ENCODE data around the gene IVL. TPM values are rescaled to one million over a fixed set of nuclear protein-coding genes. Genes with fewer than 3 reads are reported as not detected.
A peak's percentile ranks its signal among the peaks of the same experiment; 100 is the strongest.

IVL gene
- total RNA-seq, 1 experiment from 2014 or later, result 1.1 TPM

DNA sequence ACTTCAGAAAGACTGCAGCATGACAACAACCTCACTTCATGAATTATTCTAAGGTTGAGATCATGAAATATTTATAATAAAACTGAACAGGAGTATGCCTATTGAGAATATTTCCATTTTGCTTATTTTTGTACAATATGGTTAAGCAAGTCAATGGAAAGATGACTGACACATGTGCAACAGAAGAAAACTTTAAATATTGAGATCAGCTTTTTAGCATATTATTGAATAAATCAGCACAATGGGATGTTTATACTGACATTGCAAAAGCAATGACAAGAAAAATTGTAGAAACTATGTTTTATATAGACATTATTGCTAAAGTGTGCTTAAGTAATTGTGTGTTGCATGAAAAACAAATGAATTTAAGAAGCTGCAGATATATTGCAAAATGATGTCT lies 43.9 kb upstream of the IVL start:
- no peak overlapping the region for H3K4me3 Mint-ChIP-seq (ENCODE audit: low read depth, unreplicated experiment)
- CTCF ChIA-PET, result no interaction called here
- H3K9me3 Mint-ChIP-seq (ENCODE audit: low read depth, unreplicated experiment), result no peaks in the 10 kb centered on the region
- H3K36me3 Mint-ChIP-seq (ENCODE audit: insufficient read depth, unreplicated experiment), result no peaks in the 10 kb centered on the region
- intact Hi-C loops (cut with micrococcal nuclease; ENCODE audit: unreplicated experiment), result no loop called here
- DNase-seq, result no peak
- BruUV-seq (replicated peaks), result no TSS peak
- no peak overlapping the region for H3K27ac Mint-ChIP-seq (ENCODE audit: unreplicated experiment)
- peaks cover 21% of the 10 kb centered on the region for H3K27me3 Mint-ChIP-seq (ENCODE audit: unreplicated experiment)
- H3K4me1 Mint-ChIP-seq (ENCODE audit: low read depth, unreplicated experiment), result no peaks in the 10 kb centered on the region
- TF ChIP-seq, protein P1, sequence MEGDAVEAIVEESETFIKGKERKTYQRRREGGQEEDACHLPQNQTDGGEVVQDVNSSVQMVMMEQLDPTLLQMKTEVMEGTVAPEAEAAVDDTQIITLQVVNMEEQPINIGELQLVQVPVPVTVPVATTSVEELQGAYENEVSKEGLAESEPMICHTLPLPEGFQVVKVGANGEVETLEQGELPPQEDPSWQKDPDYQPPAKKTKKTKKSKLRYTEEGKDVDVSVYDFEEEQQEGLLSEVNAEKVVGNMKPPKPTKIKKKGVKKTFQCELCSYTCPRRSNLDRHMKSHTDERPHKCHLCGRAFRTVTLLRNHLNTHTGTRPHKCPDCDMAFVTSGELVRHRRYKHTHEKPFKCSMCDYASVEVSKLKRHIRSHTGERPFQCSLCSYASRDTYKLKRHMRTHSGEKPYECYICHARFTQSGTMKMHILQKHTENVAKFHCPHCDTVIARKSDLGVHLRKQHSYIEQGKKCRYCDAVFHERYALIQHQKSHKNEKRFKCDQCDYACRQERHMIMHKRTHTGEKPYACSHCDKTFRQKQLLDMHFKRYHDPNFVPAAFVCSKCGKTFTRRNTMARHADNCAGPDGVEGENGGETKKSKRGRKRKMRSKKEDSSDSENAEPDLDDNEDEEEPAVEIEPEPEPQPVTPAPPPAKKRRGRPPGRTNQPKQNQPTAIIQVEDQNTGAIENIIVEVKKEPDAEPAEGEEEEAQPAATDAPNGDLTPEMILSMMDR (IDR thresholded peaks at IDR 0.05; ENCODE audit: unreplicated experiment), result no peak

DNA sequence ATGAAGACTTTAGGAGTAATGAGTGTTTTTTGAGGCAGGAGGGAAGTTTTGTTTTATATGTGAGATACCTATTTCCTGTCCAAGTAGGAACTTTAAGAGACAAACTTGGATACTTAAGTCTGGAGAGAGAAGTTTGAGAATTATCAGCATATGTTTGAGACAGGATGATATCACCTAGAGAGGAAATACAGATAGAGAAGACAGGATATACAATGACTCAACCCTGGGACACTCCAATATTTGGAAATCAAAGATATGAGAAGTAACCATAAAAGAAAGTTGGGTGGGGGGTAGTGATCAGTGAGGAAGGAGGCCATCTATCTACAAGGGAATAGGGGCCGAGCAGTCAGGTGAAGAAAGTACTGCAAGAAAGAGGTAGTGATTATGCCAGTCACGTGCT lies 42.0 kb upstream of the IVL start:
- BruUV-seq (replicated peaks), result no TSS peak
- intact Hi-C loops (cut with micrococcal nuclease; ENCODE audit: unreplicated experiment), result loop anchor here (5.0 kb wide), 1 partner anchor 119 kb away; no protein-coding TSS in a partner anchor
- Mint-ChIP-seq H3K4me3 (ENCODE audit: low read depth, unreplicated experiment) (no peak overlapping the region), H3K9me3 (ENCODE audit: low read depth, unreplicated experiment) (no peaks in the 10 kb centered on the region), H3K36me3 (ENCODE audit: insufficient read depth, unreplicated experiment) (no peaks in the 10 kb centered on the region), H3K27me3 (ENCODE audit: unreplicated experiment) (peaks cover 2% of the 10 kb centered on the region), H3K27ac (ENCODE audit: unreplicated experiment) (no peak overlapping the region), H3K4me1 (ENCODE audit: low read depth, unreplicated experiment) (no peaks in the 10 kb centered on the region)
- TF ChIP-seq, protein P1 (IDR thresholded peaks at IDR 0.05; ENCODE audit: unreplicated experiment), result no peak
- no peak for DNase-seq
- CTCF ChIA-PET, result interaction anchor here (0.8 kb wide), 1 partner anchor 326 kb away, joined by 3 read pairs; no protein-coding TSS in a partner anchor

DNA sequence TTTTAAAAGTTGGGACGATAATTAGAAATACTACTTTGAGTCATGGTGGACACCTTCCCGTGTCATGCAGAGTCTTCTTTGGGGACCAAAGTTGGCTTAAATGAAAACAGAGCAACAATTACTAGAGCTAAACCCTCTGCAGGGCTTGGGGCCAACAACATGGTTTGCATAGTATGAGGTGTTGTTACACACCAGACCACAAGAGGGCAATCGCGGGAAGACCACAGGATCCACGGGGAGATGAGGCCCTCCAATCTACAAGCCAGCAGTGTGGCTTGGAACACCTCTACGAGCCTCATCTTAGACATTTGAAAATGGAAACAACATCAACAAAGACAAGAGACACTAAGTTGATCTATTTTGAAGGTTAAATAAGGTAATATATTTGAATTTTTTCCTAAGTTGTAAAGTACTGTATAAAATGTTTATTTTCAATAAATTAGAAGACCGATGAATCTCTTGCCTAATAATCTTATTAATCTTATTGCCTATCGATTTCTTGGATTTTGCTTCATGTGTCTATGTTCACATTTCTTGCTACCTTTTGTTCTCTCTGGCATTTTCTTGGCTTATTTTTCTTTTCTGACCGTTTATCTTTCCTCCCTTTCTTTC lies 38.4 kb upstream of the IVL start:
- intact Hi-C loops (cut with micrococcal nuclease; ENCODE audit: unreplicated experiment), result loop anchor here (2.0 to 5.0 kb wide), 6 partner anchors 37 to 409 kb away; no protein-coding TSS in a partner anchor
- BruUV-seq (replicated peaks), result no TSS peak
- TF ChIP-seq, protein P1 (IDR thresholded peaks at IDR 0.05; ENCODE audit: unreplicated experiment), result peak; percentile 90
- H3K4me1 Mint-ChIP-seq (ENCODE audit: low read depth, unreplicated experiment), result no peaks in the 10 kb centered on the region
- peak; percentile 86 for DNase-seq
- no peak overlapping the region for H3K27ac Mint-ChIP-seq (ENCODE audit: unreplicated experiment)
- no peak overlapping the region for H3K4me3 Mint-ChIP-seq (ENCODE audit: low read depth, unreplicated experiment)
- no peaks in the 10 kb centered on the region for H3K9me3 Mint-ChIP-seq (ENCODE audit: low read depth, unreplicated experiment)
- H3K27me3 Mint-ChIP-seq (ENCODE audit: unreplicated experiment), result no peaks in the 10 kb centered on the region
- CTCF ChIA-PET, result interaction anchor here (0.7 to 4.6 kb wide), 13 partner anchors 10 to 326 kb away, joined by 3 to 76 read pairs (median 5); partner anchors contain the start of gene IVL
- H3K36me3 Mint-ChIP-seq (ENCODE audit: insufficient read depth, unreplicated experiment), result no peaks in the 10 kb centered on the region

DNA sequence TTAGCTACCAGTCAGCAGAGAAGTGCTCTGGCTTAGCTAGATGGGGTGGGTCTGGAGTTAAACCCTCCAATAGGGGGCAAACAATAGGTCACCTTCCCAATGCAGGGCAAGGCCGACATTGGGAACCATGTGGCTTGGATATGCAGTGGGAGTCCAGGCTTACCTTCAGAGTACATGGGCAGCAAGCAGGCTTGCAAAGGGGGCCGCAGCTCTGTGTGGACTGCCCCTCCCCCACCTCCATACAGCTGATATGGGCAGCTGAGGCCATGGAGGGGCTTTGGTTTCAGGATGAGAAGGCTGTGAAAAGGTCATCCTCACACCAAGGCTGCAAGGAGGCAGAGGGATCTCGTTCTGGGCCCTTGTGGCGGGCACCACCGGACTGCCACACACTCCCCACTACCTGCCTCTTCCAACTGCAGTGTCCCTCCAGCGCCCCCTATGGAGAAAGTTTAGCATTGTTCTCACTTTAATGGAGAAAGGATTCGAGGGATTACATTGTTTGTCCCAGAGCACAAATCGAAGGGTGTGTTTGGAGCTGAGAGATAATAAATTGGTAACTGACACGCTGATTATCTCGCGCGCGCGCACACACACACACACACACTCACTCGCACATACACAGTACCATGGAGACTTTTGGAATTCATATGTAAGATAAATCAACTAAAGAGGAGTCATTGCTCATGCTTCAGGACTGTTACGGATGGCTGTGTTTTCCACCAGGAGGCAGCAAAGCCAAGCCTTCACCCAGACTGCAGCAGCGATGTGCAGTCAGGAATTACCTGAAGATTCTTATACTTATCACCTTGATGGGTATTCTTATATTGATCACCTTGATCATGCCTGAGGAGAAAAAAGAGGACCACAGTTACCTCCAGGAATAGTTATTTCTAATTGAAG lies 37.3 kb upstream of the IVL start:
- TF ChIP-seq, protein P1 (IDR thresholded peaks at IDR 0.05; ENCODE audit: unreplicated experiment), result peak; percentile 73
- CTCF ChIA-PET, result interaction anchor here (0.6 to 4.6 kb wide), 9 partner anchors 35 to 325 kb away, joined by 3 to 76 read pairs (median 7); partner anchors contain the start of gene IVL
- intact Hi-C loops (cut with micrococcal nuclease; ENCODE audit: unreplicated experiment), result loop anchor here (1.0 to 2.0 kb wide), 6 partner anchors 36 to 408 kb away; no protein-coding TSS in a partner anchor
- Mint-ChIP-seq H3K27me3 (ENCODE audit: unreplicated experiment) (no peaks in the 10 kb centered on the region), H3K36me3 (ENCODE audit: insufficient read depth, unreplicated experiment) (no peaks in the 10 kb centered on the region), H3K4me1 (ENCODE audit: low read depth, unreplicated experiment) (no peaks in the 10 kb centered on the region), H3K9me3 (ENCODE audit: low read depth, unreplicated experiment) (no peaks in the 10 kb centered on the region), H3K4me3 (ENCODE audit: low read depth, unreplicated experiment) (no peak overlapping the region), H3K27ac (ENCODE audit: unreplicated experiment) (no peak overlapping the region)
- no TSS peak for BruUV-seq (replicated peaks)
- peak; percentile 69 for DNase-seq

Data from Calu3 (cell line).